Subcutaneous abdominal adipose tissue (tissue), 5 donors: ENCODE results near the gene DISP3.

Experiments used
- H3K27ac ChIP-seq: one replicate; pipeline ENCODE4 v1.7.0; 2013; ENCODE audit warnings: low read depth, mild to moderate bottlenecking, inconsistent platforms, low read length, moderate library complexity
- H3K27me3 ChIP-seq, 5 donors: one replicate each; pipeline ENCODE4 v1.7.0; 2013; ENCODE audit warnings: low read length in 5 of 5, inconsistent platforms in 1 of 5; ENCODE audit not compliant: control insufficient read depth in 5 of 5, insufficient read depth in 4 of 5
- H3K36me3 ChIP-seq, 5 donors: one replicate each; pipeline ENCODE4 v1.7.0; 2013; ENCODE audit warnings: low read length in 5 of 5; ENCODE audit not compliant: control insufficient read depth in 5 of 5, insufficient read depth in 5 of 5
- H3K4me1 ChIP-seq, 5 donors: one replicate each; pipeline ENCODE4 v1.7.0; 2013; ENCODE audit warnings: low read length in 5 of 5, mild to moderate bottlenecking in 3 of 5, moderate library complexity in 1 of 5; ENCODE audit not compliant: control insufficient read depth in 5 of 5, insufficient read depth in 5 of 5
- H3K4me3 ChIP-seq, 5 donors: one replicate each; pipeline ENCODE4 v1.7.0; 2013; ENCODE audit warnings: low read length in 5 of 5, low read depth in 1 of 5
- H3K9ac ChIP-seq, 5 donors: one replicate each; pipeline ENCODE4 v1.7.0; 2013; ENCODE audit warnings: low read length in 5 of 5, mild to moderate bottlenecking in 4 of 5, moderate library complexity in 3 of 5
- H3K9me3 ChIP-seq, 5 donors: one replicate each; pipeline ENCODE4 v1.7.0; 2013; ENCODE audit warnings: low read length in 5 of 5; ENCODE audit not compliant: control insufficient read depth in 5 of 5
- donor health status: healthy.
- donor health status: healthy.
- donor health status: healthy.
- donor health status: healthy.
- donor health status: healthy.

DISP3 gene

DNA sequence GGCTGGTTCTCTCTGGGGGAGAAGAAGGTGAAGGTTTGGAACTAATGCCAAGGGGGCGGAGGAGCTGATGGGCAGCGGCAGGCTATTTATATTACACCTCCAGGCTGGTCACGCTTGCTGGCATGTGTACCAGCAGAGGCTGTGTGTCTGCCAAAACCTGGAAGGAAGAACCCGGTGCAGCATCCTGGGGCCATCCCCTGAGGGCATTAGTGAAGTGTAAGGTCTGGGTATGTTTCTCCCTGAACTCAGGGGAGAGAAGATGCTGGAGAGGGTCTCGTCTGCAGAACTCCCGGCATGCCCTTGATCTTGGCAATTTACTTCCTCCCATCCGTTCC is 5.3 kb downstream of the DISP3 start:
- Histone ChIP-seq H3K27me3 (peaks cover 35 to 79% (median 56%) of the 10 kb centered on the region in 5 donors), H3K4me3 (no peak overlapping the region), H3K27ac (no peak overlapping the region), H3K4me1 (peaks cover 2 to 8% (median 4%) of the 10 kb centered on the region in 5 donors), H3K9ac (no peak overlapping the region), H3K36me3 (no peaks in the 10 kb centered on the region), H3K9me3 (no peaks in the 10 kb centered on the region)

GRCh38 chr1:11485191-11485590 is 6.2 kb downstream of the DISP3 start:
- no peaks in the 10 kb centered on the region for H3K9me3 ChIP-seq
- H3K36me3 ChIP-seq: no peaks in the 10 kb centered on the region
- no peak overlapping the region for H3K4me3 ChIP-seq
- H3K27me3 ChIP-seq: peaks cover 36 to 74% (median 51%) of the 10 kb centered on the region in 5 donors
- H3K4me1 ChIP-seq: peaks cover 0 to 3% (median 0%) of the 10 kb centered on the region in 5 donors
- no peak overlapping the region for H3K27ac ChIP-seq
- H3K9ac ChIP-seq: no peak overlapping the region

DNA sequence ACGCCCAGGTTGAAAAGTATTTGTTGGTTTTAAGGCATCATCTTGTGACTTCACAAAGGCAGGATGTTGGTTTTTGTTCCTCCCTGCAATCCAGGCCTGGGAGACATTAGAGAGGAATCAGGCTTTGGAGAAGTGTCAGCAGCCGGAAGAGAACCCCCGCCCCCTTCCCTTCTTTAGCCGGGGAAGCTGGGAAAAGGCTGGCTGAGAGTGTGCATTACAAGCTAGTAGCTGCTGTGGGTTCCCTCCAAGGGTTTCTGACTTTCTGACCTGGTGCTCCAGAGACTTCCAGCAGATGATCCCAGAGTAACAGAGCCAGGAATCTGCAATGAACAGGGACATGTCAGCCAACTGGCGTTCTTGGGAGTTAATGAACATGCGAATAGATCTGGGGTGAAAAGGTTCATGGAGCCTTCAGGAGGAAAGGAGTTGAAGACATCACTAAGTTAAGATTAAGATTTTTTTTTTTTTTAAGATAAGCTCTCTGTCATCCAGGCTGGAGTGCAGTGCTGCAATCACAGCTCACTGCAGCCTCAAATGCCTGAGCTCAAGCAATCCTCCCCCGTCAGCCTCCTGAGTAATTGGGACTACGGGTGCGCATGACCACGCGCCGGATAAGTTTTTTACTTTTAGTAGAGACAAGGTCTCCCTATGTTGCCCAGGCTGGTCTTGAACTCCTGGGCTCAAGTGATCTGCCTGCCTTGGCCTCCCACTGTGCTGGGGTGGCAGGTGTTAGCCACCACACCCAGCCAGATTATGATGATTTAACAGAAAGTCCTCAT is 7.5 kb downstream of the DISP3 start:
- Histone ChIP-seq H3K27ac (no peak overlapping the region), H3K36me3 (no peaks in the 10 kb centered on the region), H3K27me3 (peaks cover 34 to 69% (median 41%) of the 10 kb centered on the region in 5 donors), H3K4me3 (no peak overlapping the region), H3K9ac (no peak overlapping the region), H3K4me1 (peaks cover 0 to 3% (median 0%) of the 10 kb centered on the region in 5 donors), H3K9me3 (no peaks in the 10 kb centered on the region)

DNA sequence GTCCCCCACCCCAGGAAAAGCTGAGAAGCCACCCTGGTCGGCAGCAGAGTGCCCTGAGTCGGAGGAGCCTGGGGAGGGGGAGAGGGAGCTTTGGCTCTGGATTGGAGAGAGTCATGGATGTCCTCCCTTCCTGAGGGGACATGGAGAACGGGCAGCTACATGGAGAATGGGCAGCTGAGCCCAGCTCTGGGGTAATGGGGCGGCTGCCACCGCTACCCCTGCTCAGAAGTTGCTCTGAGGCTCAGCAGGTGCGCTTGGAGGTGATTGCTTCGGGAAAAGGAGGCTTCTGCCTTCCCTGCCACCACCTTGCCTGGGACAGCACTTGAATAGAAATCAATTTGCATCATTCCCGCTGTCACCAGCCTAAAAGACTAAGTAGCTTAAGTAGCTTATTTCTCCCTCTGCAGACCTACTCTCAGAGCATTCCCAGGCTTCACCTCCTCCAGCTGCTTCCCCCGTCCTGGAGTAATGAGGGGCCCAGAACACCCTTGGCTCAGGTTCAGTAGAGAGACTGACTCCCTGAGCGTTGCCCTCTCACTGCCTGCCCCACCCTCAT is 8.3 kb downstream of the DISP3 start:
- H3K4me3 ChIP-seq: no peak overlapping the region
- H3K27ac ChIP-seq: no peak overlapping the region
- no peaks in the 10 kb centered on the region for H3K9me3 ChIP-seq
- peaks cover 30 to 61% (median 35%) of the 10 kb centered on the region in 5 donors for H3K27me3 ChIP-seq
- no peaks in the 10 kb centered on the region for H3K36me3 ChIP-seq
- peaks cover 0 to 3% (median 0%) of the 10 kb centered on the region in 5 donors for H3K4me1 ChIP-seq
- no peak overlapping the region for H3K9ac ChIP-seq

GRCh38 chr1:11488201-11488770 is 9.3 kb downstream of the DISP3 start:
- peaks cover 0 to 3% (median 0%) of the 10 kb centered on the region in 5 donors for H3K4me1 ChIP-seq

GRCh38 chr1:11488966-11489625 is 10.1 kb downstream of the DISP3 start:
- Histone ChIP-seq H3K27ac (no peak overlapping the region), H3K27me3 (peaks cover 21 to 48% (median 25%) of the 10 kb centered on the region in 5 donors), H3K36me3 (no peaks in the 10 kb centered on the region), H3K9me3 (peaks cover 0 to 12% (median 7%) of the 10 kb centered on the region in 5 donors), H3K4me3 (no peak overlapping the region), H3K9ac (no peak overlapping the region), H3K4me1 (no peaks in the 10 kb centered on the region)

More at GRCh38 chr1:11488201-11488770, 9.3 kb downstream of the DISP3 start:
- no peak overlapping the region for H3K27ac ChIP-seq
- peaks cover 0 to 4% (median 0%) of the 10 kb centered on the region in 5 donors for H3K9me3 ChIP-seq
- H3K36me3 ChIP-seq: no peaks in the 10 kb centered on the region
- no peak overlapping the region for H3K9ac ChIP-seq
- H3K4me3 ChIP-seq: no peak overlapping the region
- H3K27me3 ChIP-seq: peaks cover 22 to 51% (median 29%) of the 10 kb centered on the region in 5 donors

DNA sequence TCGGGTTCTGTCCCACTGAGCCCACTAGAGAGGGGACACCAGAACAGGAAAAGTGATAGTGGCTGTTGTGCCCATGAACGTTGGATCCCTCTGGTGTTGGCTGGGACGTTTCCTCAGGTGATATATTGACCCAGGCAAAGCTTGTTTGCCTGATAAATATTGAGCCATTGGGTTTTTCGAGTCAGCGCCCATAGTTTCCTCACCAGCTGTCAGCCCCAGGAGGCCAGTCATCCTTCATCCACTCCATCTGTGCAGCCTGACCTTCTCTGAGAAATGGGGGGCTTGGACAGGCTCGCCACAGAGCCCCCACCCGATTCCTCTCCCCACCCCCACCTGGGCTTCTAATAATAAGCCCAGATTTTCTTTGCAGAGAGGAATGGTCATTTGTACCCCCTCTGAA is 13.3 kb downstream of the DISP3 start:
- H3K27me3 ChIP-seq: peaks cover 11 to 29% (median 21%) of the 10 kb centered on the region in 5 donors
- H3K36me3 ChIP-seq: no peaks in the 10 kb centered on the region
- no peak overlapping the region for H3K4me3 ChIP-seq
- H3K4me1 ChIP-seq: no peaks in the 10 kb centered on the region
- H3K9ac ChIP-seq: no peak overlapping the region
- H3K9me3 ChIP-seq: peaks cover 0 to 13% (median 8%) of the 10 kb centered on the region in 5 donors
- H3K27ac ChIP-seq: no peak overlapping the region

GRCh38 chr1:11493972-11494655 is 15.2 kb downstream of the DISP3 start:
- H3K9ac ChIP-seq: no peak overlapping the region
- H3K9me3 ChIP-seq: peaks cover 0 to 13% (median 8%) of the 10 kb centered on the region in 5 donors
- H3K27ac ChIP-seq: no peak overlapping the region
- H3K4me3 ChIP-seq: no peak overlapping the region
- H3K27me3 ChIP-seq: peaks cover 6 to 27% (median 8%) of the 10 kb centered on the region in 5 donors
- no peaks in the 10 kb centered on the region for H3K36me3 ChIP-seq
- peaks cover 0 to under 1% (median 0%) of the 10 kb centered on the region in 5 donors for H3K4me1 ChIP-seq

DNA sequence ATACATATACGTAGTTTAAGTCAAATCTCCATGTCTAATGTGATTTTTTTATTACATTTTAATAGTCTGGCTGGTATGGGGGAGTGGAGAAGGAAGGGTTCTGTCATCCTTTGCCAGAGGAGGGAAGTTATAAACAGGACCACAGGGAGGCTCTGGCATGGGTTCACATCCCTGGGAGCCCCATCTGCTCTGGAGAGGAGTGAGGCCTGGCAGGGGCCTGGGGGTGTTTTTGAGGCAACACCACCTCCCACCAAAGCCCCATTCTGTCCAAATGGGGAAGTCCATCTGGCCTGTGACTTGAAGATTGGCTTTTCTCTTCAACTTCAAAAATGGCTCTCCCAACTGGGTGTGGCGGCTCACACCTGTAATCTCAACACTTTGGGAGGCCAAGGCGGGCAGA is 15.8 kb downstream of the DISP3 start:
- H3K27ac ChIP-seq: no peak overlapping the region
- H3K4me3 ChIP-seq: no peak overlapping the region
- H3K9me3 ChIP-seq: peaks cover 0 to 13% (median 8%) of the 10 kb centered on the region in 5 donors
- H3K9ac ChIP-seq: no peak overlapping the region
- H3K36me3 ChIP-seq: no peaks in the 10 kb centered on the region
- peaks cover 4 to 31% (median 8%) of the 10 kb centered on the region in 5 donors for H3K27me3 ChIP-seq
- peaks cover 0 to 7% (median 0%) of the 10 kb centered on the region in 5 donors for H3K4me1 ChIP-seq
